BJ (cell line): ENCODE data around the gene ZNF528. TPM values are rescaled to one million over a fixed set of nuclear protein-coding genes. Genes with fewer than 3 reads are reported as not detected.

Experiments used
- polyA plus RNA-seq: library from polyadenylated mRNA; depleted of rRNA; stranded (reverse); fragments of >200 nt; gene quantifications from 2 replicates; pipeline ENCODE4 v1.2.3, GENCODE V29; 2011; rRNA removed
- small RNA-seq: library from RNA; depleted of rRNA; stranded (forward); fragments of <200 nt; gene quantifications from one replicate; pipeline ENCODE3, GENCODE V24; 2012; ENCODE audit warnings: low replicate concordance, low read depth; ENCODE audit not compliant: insufficient read length

The ZNF528 gene
- polyA plus RNA-seq, 1 experiment = 12.1 TPM

Small RNA genes lying within 50 kb of the gene (small RNA-seq; reads per million reads assigned to genes)
- gene AC010332.1 = not detected

Other genes with a start within 250 kb of the ZNF528 start
- 1.5 and 2.0 TPM in 2 replicates for gene ZNF836, start 226.2 kb upstream of the ZNF528 start, polyA plus RNA-seq
- 146 and 269 TPM in 2 replicates for gene PPP2R1A, start 207.8 kb upstream of the ZNF528 start, polyA plus RNA-seq
- gene ZNF766, start 128.3 kb upstream of the ZNF528 start, polyA plus RNA-seq = 4.2 and 7.9 TPM in 2 replicates
- gene ZNF480, start 100.7 kb upstream of the ZNF528 start, polyA plus RNA-seq = 2.1 and 4.8 TPM in 2 replicates
- 1.4 and 1.7 TPM in 2 replicates for gene ZNF610, start 61.6 kb upstream of the ZNF528 start, polyA plus RNA-seq
- 12.9 and 16.1 TPM in 2 replicates for gene ZNF880, start 27.9 kb upstream of the ZNF528 start, polyA plus RNA-seq
- 0.05 TPM in 1 of 2 replicates, not detected in the other for gene ZNF534, start 31.3 kb downstream of the ZNF528 start, polyA plus RNA-seq
- 0.82 and 1.7 TPM in 2 replicates for gene ZNF578, start 55.7 kb downstream of the ZNF528 start, polyA plus RNA-seq
- 2.8 and 4.5 TPM in 2 replicates for gene ZNF808, start 129.8 kb downstream of the ZNF528 start, polyA plus RNA-seq
- 3.8 and 6.0 TPM in 2 replicates for gene ZNF701, start 172.4 kb downstream of the ZNF528 start, polyA plus RNA-seq
- 23.7 and 36.1 TPM in 2 replicates for gene ZNF83, start 240.5 kb downstream of the ZNF528 start, polyA plus RNA-seq